CD14-positive monocyte (primary cell): ENCODE data around the gene SYNPO2. TPM values are rescaled to one million over a fixed set of nuclear protein-coding genes. Genes with fewer than 3 reads are reported as not detected.

Source experiments
- DNase-seq, 3 donors: peaks; one replicate each; pipeline ENCODE4 v3.0.0-alpha.2; 2011 to 2022
- H2AFZ ChIP-seq: 2 replicates; pipeline ENCODE4 v1.6.0; 2012; ENCODE audit warnings: mild to moderate bottlenecking, low read depth, low read length, inconsistent platforms; ENCODE audit not compliant: insufficient read depth, poor library complexity, severe bottlenecking
- H3K27ac ChIP-seq, 2 donors: 1 replicate in 1 of 2; 2 replicates in 1 of 2; pipeline ENCODE4 v1.5.1; 2012 to 2013; ENCODE audit warnings: low read length in 2 of 2, control low read depth in 1 of 2, inconsistent platforms in 1 of 2, low read depth in 1 of 2, mild to moderate bottlenecking in 1 of 2
- H3K27me3 ChIP-seq, 2 donors: one replicate each; pipeline versions ENCODE4 v1.6.0 to v1.6.1; 2011 to 2013; ENCODE audit warnings: low read length in 2 of 2; ENCODE audit not compliant: control insufficient read depth in 2 of 2, insufficient read depth in 2 of 2
- H3K36me3 ChIP-seq, 2 donors: replicated peaks in 1 of 2; 1 replicate in 1 of 2; 2 replicates in 1 of 2; pipeline versions ENCODE4 v1.5.1 to v1.6.1; 2012 to 2013; ENCODE audit warnings: low read length in 2 of 2, control low read depth in 1 of 2, inconsistent platforms in 1 of 2, mild to moderate bottlenecking in 1 of 2; ENCODE audit not compliant: insufficient read depth in 2 of 2, control insufficient read depth in 1 of 2
- H3K4me1 ChIP-seq, 2 donors: 1 replicate in 1 of 2; 2 replicates in 1 of 2; pipeline versions ENCODE4 v1.5.1 to v1.6.1; 2012 to 2013; ENCODE audit warnings: low read length in 2 of 2, control low read depth in 1 of 2, inconsistent platforms in 1 of 2, mild to moderate bottlenecking in 1 of 2, moderate library complexity in 1 of 2; ENCODE audit not compliant: insufficient read depth in 2 of 2, control insufficient read depth in 1 of 2
- H3K4me2 ChIP-seq: replicated peaks from 2 replicates; pipeline ENCODE3; 2012; ENCODE audit warnings: low read length, moderate library complexity, mild to moderate bottlenecking; ENCODE audit not compliant: poor library complexity, severe bottlenecking; ENCODE audit errors: extremely low read depth
- H3K4me3 ChIP-seq, 3 experiments: fragments of 200-600 bp in 1 of 3; sonication (generic) in 1 of 3; replicated peaks in 1 of 3; 1 replicate in 2 of 3; 2 replicates in 1 of 3; pipeline ENCODE4 v1.5.1; 2011 to 2013; ENCODE audit warnings: low read length in 3 of 3, mild to moderate bottlenecking in 3 of 3, control low read depth in 2 of 3, low read depth in 2 of 3, inconsistent platforms in 1 of 3, moderate library complexity in 1 of 3
- H3K79me2 ChIP-seq: 2 replicates; pipeline ENCODE4 v1.6.0; 2012; ENCODE audit warnings: mild to moderate bottlenecking, control low read depth, inconsistent platforms, low read length, moderate library complexity; ENCODE audit not compliant: insufficient read depth
- H3K9ac ChIP-seq: 2 replicates; pipeline ENCODE4 v1.6.0; 2017; ENCODE audit warnings: low read length, mild to moderate bottlenecking; ENCODE audit not compliant: insufficient read depth, poor library complexity, severe bottlenecking
- H3K9me3 ChIP-seq, 2 donors: replicated peaks in 1 of 2; 1 replicate in 1 of 2; 2 replicates in 1 of 2; pipeline versions ENCODE4 v1.5.1 to v1.6.1; 2012 to 2013; ENCODE audit warnings: low read length in 2 of 2, control low read depth in 1 of 2; ENCODE audit not compliant: control insufficient read depth in 1 of 2, insufficient read depth in 1 of 2
- H4K20me1 ChIP-seq: 2 replicates; pipeline ENCODE4 v1.6.0; 2012; ENCODE audit warnings: mild to moderate bottlenecking, low read length, control low read depth, moderate library complexity; ENCODE audit not compliant: insufficient read depth
- H3K27ac Mint-ChIP-seq, 7 donors: one replicate each; pipeline ENCODE4 v1.8.0; 2020; ENCODE audit warnings: mild to moderate bottlenecking in 7 of 7, mixed read lengths in 7 of 7, moderate library complexity in 6 of 7, inconsistent platforms in 2 of 7
- H3K27me3 Mint-ChIP-seq, 3 donors: one replicate each; pipeline ENCODE4 v1.8.0; 2021 to 2022; ENCODE audit warnings: low read depth in 3 of 3, mild to moderate bottlenecking in 3 of 3, mixed read lengths in 3 of 3, moderate library complexity in 3 of 3, inconsistent platforms in 1 of 3
- H3K36me3 Mint-ChIP-seq, 2 donors: one replicate each; pipeline ENCODE4 v1.8.0; 2020; ENCODE audit warnings: mixed read lengths in 2 of 2, inconsistent platforms in 1 of 2, mild to moderate bottlenecking in 1 of 2
- H3K4me1 Mint-ChIP-seq: one replicate; pipeline ENCODE4 v1.8.0; 2020; ENCODE audit warnings: mild to moderate bottlenecking, mixed read lengths
- H3K4me3 Mint-ChIP-seq, 2 donors: one replicate each; pipeline ENCODE4 v1.8.0; 2020; ENCODE audit warnings: mild to moderate bottlenecking in 2 of 2, mixed read lengths in 2 of 2, moderate library complexity in 1 of 2
- H3K9me3 Mint-ChIP-seq, 7 donors: one replicate each; pipeline ENCODE4 v1.8.0; 2020 to 2022; ENCODE audit warnings: mixed read lengths in 7 of 7, mild to moderate bottlenecking in 6 of 7, moderate library complexity in 6 of 7, inconsistent platforms in 2 of 7
- WGBS: methylation state at CpG from one replicate; pipeline ENCODE4 v1.1.5; 2013; ENCODE audit warnings: missing lambda C conversion rate; ENCODE audit not compliant: insufficient coverage; 5-methylcytosine and 5-hydroxymethylcytosine counted together
- intact Hi-C, 2 donors: fragments of 100-400 bp; cut with micrococcal nuclease; formaldehyde crosslinking; loops; one replicate each; pipeline versions ENCODE4 v1.15.0 to v1.15.1; 2023
- polyA plus RNA-seq, 3 donors: library from polyadenylated mRNA; depleted of rRNA in 1 of 3; unstranded in 2 of 3; stranded (reverse) in 1 of 3; fragments of 300-500 nt in 2 of 3; fragments of >200 nt in 1 of 3; fragmentation: Illumina TruSeq in 2 of 3; gene quantifications; 1 replicate in 2 of 3; 2 replicates in 1 of 3; pipeline ENCODE4 v1.2.3, GENCODE V29; 2012 to 2021
- TF ChIP-seq, protein P1 (sequence below): fragments of 200-600 bp; IDR thresholded peaks from one replicate; pipeline ENCODE4 v1.8.0; 2022; ENCODE audit warnings: antibody characterized with exemption, mild to moderate bottlenecking

Gene SYNPO2
- polyA plus RNA-seq, 3 donors: 0.04 TPM; not detected in 2

DNA sequence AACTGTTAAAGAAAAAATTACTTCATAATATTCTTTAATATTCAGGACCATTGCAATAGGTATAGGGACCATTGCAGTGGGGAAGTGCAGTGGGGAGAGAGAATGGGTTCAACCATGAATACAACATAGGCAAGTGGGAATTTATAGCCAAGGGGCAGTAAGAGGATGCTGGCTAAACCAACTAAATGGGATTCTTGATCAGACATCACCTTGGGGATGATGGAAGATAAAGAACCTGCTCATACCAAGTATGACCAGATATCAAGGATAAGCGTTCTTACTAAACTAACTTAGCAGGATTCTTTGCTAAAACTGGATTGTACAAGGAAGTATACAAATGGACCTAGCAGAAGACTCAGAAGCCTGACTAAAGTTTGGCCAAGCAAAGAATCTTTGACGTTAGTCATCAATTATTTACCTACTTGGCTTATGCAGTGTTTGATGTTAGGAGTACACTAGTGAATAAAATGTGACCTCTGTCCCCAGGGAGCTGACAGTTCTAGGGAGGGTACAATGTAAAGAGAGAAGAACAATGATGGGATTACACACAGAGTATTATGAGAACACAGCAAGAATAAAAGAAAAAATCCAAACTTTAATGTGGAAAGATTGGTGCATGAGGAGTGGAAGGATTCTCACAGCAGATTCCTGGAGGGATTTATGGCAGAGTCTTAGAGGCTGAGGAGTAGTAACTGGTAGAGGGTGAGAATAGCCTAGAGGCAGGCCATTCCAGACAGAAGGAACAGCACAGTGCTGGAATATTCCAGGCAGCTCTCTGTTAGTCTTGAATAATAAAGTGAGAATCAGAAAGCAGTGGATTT is 192.3 kb downstream of the SYNPO2 start:
- Histone ChIP-seq H3K9me3 (no peaks in the 10 kb centered on the region), H3K4me3 (no peak overlapping the region), H2AFZ (no peak overlapping the region), H3K27ac (no peak overlapping the region), H3K9ac (no peak overlapping the region), H4K20me1 (no peaks in the 10 kb centered on the region), H3K36me3 (no peaks in the 10 kb centered on the region), H3K4me2 (no peak overlapping the region), H3K79me2 (no peaks in the 10 kb centered on the region), H3K4me1 (no peaks in the 10 kb centered on the region), H3K27me3 (no peaks in the 10 kb centered on the region)
- Mint-ChIP-seq H3K36me3 (no peaks in the 10 kb centered on the region), H3K4me1 (no peaks in the 10 kb centered on the region), H3K27me3 (peaks cover 0 to 2% (median 0%) of the 10 kb centered on the region in 3 donors), H3K27ac (no peak overlapping the region), H3K4me3 (no peak overlapping the region), H3K9me3 (peaks cover 0 to 3% (median 1%) of the 10 kb centered on the region in 7 donors)
- intact Hi-C loops: no loop called here
- WGBS: no CpG with 5 or more reads among the region's 2 CpGs
- no peak for DNase-seq
- TF ChIP-seq, protein P1, sequence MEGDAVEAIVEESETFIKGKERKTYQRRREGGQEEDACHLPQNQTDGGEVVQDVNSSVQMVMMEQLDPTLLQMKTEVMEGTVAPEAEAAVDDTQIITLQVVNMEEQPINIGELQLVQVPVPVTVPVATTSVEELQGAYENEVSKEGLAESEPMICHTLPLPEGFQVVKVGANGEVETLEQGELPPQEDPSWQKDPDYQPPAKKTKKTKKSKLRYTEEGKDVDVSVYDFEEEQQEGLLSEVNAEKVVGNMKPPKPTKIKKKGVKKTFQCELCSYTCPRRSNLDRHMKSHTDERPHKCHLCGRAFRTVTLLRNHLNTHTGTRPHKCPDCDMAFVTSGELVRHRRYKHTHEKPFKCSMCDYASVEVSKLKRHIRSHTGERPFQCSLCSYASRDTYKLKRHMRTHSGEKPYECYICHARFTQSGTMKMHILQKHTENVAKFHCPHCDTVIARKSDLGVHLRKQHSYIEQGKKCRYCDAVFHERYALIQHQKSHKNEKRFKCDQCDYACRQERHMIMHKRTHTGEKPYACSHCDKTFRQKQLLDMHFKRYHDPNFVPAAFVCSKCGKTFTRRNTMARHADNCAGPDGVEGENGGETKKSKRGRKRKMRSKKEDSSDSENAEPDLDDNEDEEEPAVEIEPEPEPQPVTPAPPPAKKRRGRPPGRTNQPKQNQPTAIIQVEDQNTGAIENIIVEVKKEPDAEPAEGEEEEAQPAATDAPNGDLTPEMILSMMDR: no peak

DNA sequence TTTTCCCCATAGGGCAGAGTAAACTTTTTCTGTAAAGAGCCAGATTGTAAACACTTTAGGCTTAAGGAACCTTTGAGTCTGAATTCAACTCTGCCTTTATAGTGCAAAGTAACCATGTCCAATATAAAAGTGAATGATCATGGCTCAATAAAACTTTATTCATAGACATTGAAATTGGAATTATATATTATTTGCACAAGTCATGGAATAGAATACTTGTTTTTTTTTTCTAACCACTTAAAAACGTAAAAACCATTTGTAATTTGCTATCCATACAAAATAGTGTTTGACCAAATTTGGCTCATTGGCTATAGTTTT is 192.8 kb downstream of the SYNPO2 start:
- Mint-ChIP-seq H3K4me1 (no peaks in the 10 kb centered on the region), H3K4me3 (no peak overlapping the region), H3K27me3 (peaks cover 0 to 2% (median 0%) of the 10 kb centered on the region in 3 donors), H3K36me3 (no peaks in the 10 kb centered on the region), H3K27ac (no peak overlapping the region), H3K9me3 (peaks cover 0 to 3% (median 0%) of the 10 kb centered on the region in 7 donors)
- H3K4me2 ChIP-seq: no peak overlapping the region
- H3K36me3 ChIP-seq: no peaks in the 10 kb centered on the region
- H2AFZ ChIP-seq: no peak overlapping the region
- H3K9me3 ChIP-seq: no peaks in the 10 kb centered on the region
- no peak overlapping the region for H3K9ac ChIP-seq
- WGBS: no CpG with 5 or more reads among the region's 1 CpG
- H3K4me1 ChIP-seq: no peaks in the 10 kb centered on the region
- H3K27ac ChIP-seq: no peak overlapping the region
- TF ChIP-seq, protein P1: no peak
- intact Hi-C loops: no loop called here
- H4K20me1 ChIP-seq: no peaks in the 10 kb centered on the region
- no peaks in the 10 kb centered on the region for H3K27me3 ChIP-seq
- no peaks in the 10 kb centered on the region for H3K79me2 ChIP-seq
- H3K4me3 ChIP-seq: no peak overlapping the region
- DNase-seq: no peak
